SK-N-SH treated with all-trans-retinoic acid at 6 μM for 48 hours (cell line): Measurements from ENCODE around the gene CPXM2.

Experiments used
- ATAC-seq: fragments of 200-7000 bp; cut with Tn5 transposase; 3 replicates; pipeline ENCODE4 v1.9.1; 2020; ENCODE audit warnings: mild to moderate bottlenecking, moderate library complexity
- ARNTL ChIP-seq: fragments of 450-650 bp; formaldehyde crosslinking; IDR thresholded peaks from 2 replicates; pipeline ENCODE4 v1.5.0; 2020; ENCODE audit warnings: low read depth, mild to moderate bottlenecking, moderate library complexity, borderline replicate concordance
- BACH2 ChIP-seq: fragments of 250-450 bp; sonication (Bioruptor Pico); IDR thresholded peaks from 2 replicates; pipeline ENCODE4 v1.9.0; 2021; ENCODE audit warnings: mild to moderate bottlenecking, borderline replicate concordance
- CSDC2 ChIP-seq: fragments of 250-450 bp; sonication (Bioruptor Pico); IDR thresholded peaks from 2 replicates; pipeline ENCODE4 v1.5.0; 2020; ENCODE audit warnings: mild to moderate bottlenecking, moderate library complexity
- CSRNP3 ChIP-seq: fragments of 250-450 bp; sonication (Bioruptor Pico); IDR thresholded peaks from 2 replicates; pipeline ENCODE4 v1.5.1; 2021; ENCODE audit warnings: mild to moderate bottlenecking, moderate library complexity
- ESRRG ChIP-seq: fragments of 250-450 bp; sonication (Bioruptor Pico); IDR thresholded peaks from 2 replicates; pipeline ENCODE4 v1.6.1; 2021; ENCODE audit warnings: mild to moderate bottlenecking
- GLIS3 ChIP-seq: fragments of 250-450 bp; sonication (Bioruptor Pico); IDR thresholded peaks from 2 replicates; pipeline ENCODE4 v1.5.0; 2020; ENCODE audit warnings: mild to moderate bottlenecking, moderate library complexity
- ISL1 ChIP-seq: fragments of 250-450 bp; sonication (Bioruptor Pico); IDR thresholded peaks from 2 replicates; pipeline ENCODE4 v2.1.2; 2022; ENCODE audit warnings: mild to moderate bottlenecking, moderate library complexity
- OSR1 ChIP-seq: fragments of 250-450 bp; sonication (Bioruptor Pico); IDR thresholded peaks from 2 replicates; pipeline ENCODE4 v1.8.0; 2022; ENCODE audit warnings: moderate library complexity, mild to moderate bottlenecking, inconsistent platforms
- PATZ1 ChIP-seq: fragments of 250-450 bp; sonication (Bioruptor Pico); IDR thresholded peaks from 2 replicates; pipeline ENCODE4 v1.8.0; 2020; ENCODE audit warnings: mild to moderate bottlenecking, moderate library complexity, borderline replicate concordance
- POU6F1 ChIP-seq: fragments of 250-450 bp; sonication (Bioruptor Pico); IDR thresholded peaks from 2 replicates; pipeline ENCODE4 v1.8.0; 2021; ENCODE audit warnings: low read depth, mild to moderate bottlenecking, moderate library complexity, borderline replicate concordance
- PPARA ChIP-seq: fragments of 250-450 bp; sonication (Bioruptor Pico); IDR thresholded peaks from 2 replicates; pipeline ENCODE4 v1.5.0; 2020; ENCODE audit warnings: mild to moderate bottlenecking, borderline replicate concordance
- RARB ChIP-seq: fragments of 250-450 bp; sonication (Bioruptor Pico); IDR thresholded peaks from 2 replicates; pipeline ENCODE4 v1.8.0; 2021; ENCODE audit warnings: mild to moderate bottlenecking, moderate library complexity
- SNAI2 ChIP-seq: fragments of 250-450 bp; sonication (Bioruptor Pico); IDR thresholded peaks from 2 replicates; pipeline ENCODE4 v1.5.0; 2020; ENCODE audit warnings: mild to moderate bottlenecking, moderate library complexity
- TCF4 ChIP-seq: fragments of 250-450 bp; sonication (Bioruptor Pico); IDR thresholded peaks from 2 replicates; pipeline ENCODE4 v1.8.0; 2021; ENCODE audit warnings: mild to moderate bottlenecking, moderate library complexity, borderline replicate concordance
- TOX ChIP-seq: fragments of 250-450 bp; sonication (Bioruptor Pico); IDR thresholded peaks from 2 replicates; pipeline ENCODE4 v1.8.0; 2021; ENCODE audit warnings: mild to moderate bottlenecking, moderate library complexity, borderline replicate concordance
- TSHZ2 ChIP-seq: fragments of 250-450 bp; sonication (Bioruptor Pico); IDR thresholded peaks from 2 replicates; pipeline ENCODE4 v1.5.0; 2020; ENCODE audit warnings: mild to moderate bottlenecking, moderate library complexity
- ZC3H10 ChIP-seq: fragments of 250-450 bp; sonication (Bioruptor Pico); IDR thresholded peaks from 2 replicates; pipeline ENCODE4 v1.5.1; 2021; ENCODE audit warnings: mild to moderate bottlenecking, moderate library complexity
- ZFP3 ChIP-seq: fragments of 250-450 bp; sonication (Bioruptor Pico); IDR thresholded peaks from 2 replicates; pipeline ENCODE4 v1.5.0; 2020; ENCODE audit warnings: mild to moderate bottlenecking, moderate library complexity
- ZFP30 ChIP-seq: fragments of 450-650 bp; formaldehyde crosslinking; IDR thresholded peaks from 2 replicates; pipeline ENCODE4 v1.5.0; 2022; ENCODE audit warnings: mild to moderate bottlenecking, moderate library complexity
- ZNF565 ChIP-seq: fragments of 450-650 bp; formaldehyde crosslinking; conservative IDR thresholded peaks from 2 replicates; pipeline ENCODE4 v1.5.0; 2020; ENCODE audit warnings: low read depth, mild to moderate bottlenecking, moderate library complexity
- ZNF70 ChIP-seq: fragments of 450-650 bp; formaldehyde crosslinking; IDR thresholded peaks from 2 replicates; pipeline ENCODE4 v1.5.0; 2020; ENCODE audit warnings: mild to moderate bottlenecking, moderate library complexity
- ZNF8 ChIP-seq: fragments of 450-650 bp; formaldehyde crosslinking; IDR thresholded peaks from 2 replicates; pipeline ENCODE4 v1.5.0; 2020; ENCODE audit warnings: mild to moderate bottlenecking, moderate library complexity

CPXM2 gene

GRCh38 chr10:123891144-123892071, at the start of gene CPXM2:
TSS of gene CPXM2 (minus strand) at chr10:123891807. CDS start at chr10:123891659, 148 bp downstream.
- no peak for TF ChIP-seq ESRRG (CRISPR knock-in tag)
- ATAC-seq, result no peak

- ATAC-seq, result no peak
- no peak for TF ChIP-seq ZFP3 (CRISPR knock-in tag)
- TF ChIP-seq ZNF70 (CRISPR knock-in tag), result no peak
- TF ChIP-seq ESRRG (CRISPR knock-in tag), result no peak
- no peak for TF ChIP-seq PPARA (CRISPR knock-in tag)
- no peak for TF ChIP-seq RARB (CRISPR knock-in tag)
- TF ChIP-seq CSRNP3 (CRISPR knock-in tag), result no peak
- TF ChIP-seq TSHZ2 (CRISPR knock-in tag), result no peak
- no peak for TF ChIP-seq TCF4 (CRISPR knock-in tag)
- TF ChIP-seq OSR1 (CRISPR knock-in tag), result no peak
- no peak for TF ChIP-seq ZNF8 (CRISPR knock-in tag)
These were observed 48.0 kb upstream of the CPXM2 start for GRCh38 chr10:123939591-123939990.

GRCh38 chr10:123938890-123939289, 47.3 kb upstream of the CPXM2 start:
- no peak for ATAC-seq
- no peak for TF ChIP-seq CSRNP3 (CRISPR knock-in tag)
- TF ChIP-seq ESRRG (CRISPR knock-in tag), result no peak
- TF ChIP-seq ARNTL (CRISPR knock-in tag), result no peak
- no peak for TF ChIP-seq ISL1 (CRISPR knock-in tag)
- no peak for TF ChIP-seq BACH2 (CRISPR knock-in tag)
- no peak for TF ChIP-seq POU6F1 (CRISPR knock-in tag)
- no peak for TF ChIP-seq TOX (CRISPR knock-in tag)
- TF ChIP-seq ZNF70 (CRISPR knock-in tag), result no peak
- TF ChIP-seq PPARA (CRISPR knock-in tag), result no peak
- TF ChIP-seq ZNF8 (CRISPR knock-in tag), result no peak
- TF ChIP-seq CSDC2 (CRISPR knock-in tag), result no peak
- no peak for TF ChIP-seq RARB (CRISPR knock-in tag)
- TF ChIP-seq, all 23 proteins: peak for 0

- no peak for ATAC-seq
- TF ChIP-seq ZFP30 (CRISPR knock-in tag) (no peak), SNAI2 (CRISPR knock-in tag) (no peak), ZFP3 (CRISPR knock-in tag) (no peak), CSRNP3 (CRISPR knock-in tag) (no peak), CSDC2 (CRISPR knock-in tag) (no peak), GLIS3 (no peak), ZNF565 (no peak), ZNF70 (CRISPR knock-in tag) (no peak), ZC3H10 (CRISPR knock-in tag) (no peak), PPARA (CRISPR knock-in tag) (no peak), ZNF8 (CRISPR knock-in tag) (no peak), ESRRG (CRISPR knock-in tag) (no peak), TCF4 (CRISPR knock-in tag) (no peak), PATZ1 (no peak), RARB (CRISPR knock-in tag) (no peak), OSR1 (CRISPR knock-in tag) (no peak)
These were observed 44.8 kb upstream of the CPXM2 start for GRCh38 chr10:123936426-123936825.
